ENCODE results near the gene MSLN. TPM values are rescaled to one million over a fixed set of nuclear protein-coding genes. Genes with fewer than 3 reads are reported as not detected.

The MSLN gene
- total and polyA plus RNA-seq, 2 donors (not counting 3 experiments of a cell fraction or from before 2014, with no cell fraction given), result not detected

- intact Hi-C loops (cut with micrococcal nuclease), result no loop called here
These were observed 469 bp upstream of the MSLN start for GRCh38 chr16:760065-760464.

More at GRCh38 chr16:760065-760464, 469 bp upstream of the MSLN start:
- H3K9me3 ChIP-seq (replicated peaks; ENCODE audit: control insufficient read depth, insufficient read depth, low read length), result no peaks in the 10 kb centered on the region
- no peaks in the 10 kb centered on the region for H3K36me3 ChIP-seq (ENCODE audit: control insufficient read depth in 2 of 2, extremely low read depth in 1 of 2, insufficient read depth in 2 of 2, low read length in 2 of 2)
- CTCF ChIA-PET, result interaction anchor here (0.8 to 1.0 kb wide), 2 partner anchors 11 to 297 kb away, joined by 4 read pairs; no protein-coding TSS in a partner anchor
- H3K9me1 ChIP-seq (replicated peaks; ENCODE audit: control insufficient read depth, extremely low read depth, insufficient read depth, low read length), result no peaks in the 10 kb centered on the region
- no peaks in the 10 kb centered on the region for H3K4me1 ChIP-seq (ENCODE audit: control insufficient read depth, extremely low read depth, insufficient read depth, low read length)
- H2AFZ ChIP-seq (ENCODE audit: low read depth, low read length), result no peak overlapping the region
- TF ChIP-seq GATA2 (IDR thresholded peaks at IDR 0.05; ENCODE audit: insufficient read depth, insufficient read length, low read depth, low read length) (no peak), CTCF (IDR thresholded peaks at IDR 0.05; ENCODE audit: extremely low read depth in 1 of 2, insufficient read depth in 1 of 2, low read depth in 1 of 2, low read length in 2 of 2) (no peak), MYC (IDR thresholded peaks at IDR 0.05; ENCODE audit: low read depth, low read length) (no peak), POLR2AphosphoS5 (IDR thresholded peaks at IDR 0.05; ENCODE audit: insufficient read depth, low read depth, low read length) (no peak), EZH2 (IDR thresholded peaks at IDR 0.05; ENCODE audit: borderline replicate concordance, low read depth, low read length, severe bottlenecking) (no peak), FOS (IDR thresholded peaks at IDR 0.05; ENCODE audit: borderline replicate concordance, insufficient read depth, low read length) (no peak), JUN (IDR thresholded peaks at IDR 0.05; ENCODE audit: borderline replicate concordance, insufficient read depth, insufficient read length, low read depth) (no peak)
- H3K9ac ChIP-seq (replicated peaks; ENCODE audit: extremely low read depth, insufficient read depth, low read length), result no peak overlapping the region
- H3K79me2 ChIP-seq (ENCODE audit: control insufficient read depth, insufficient read depth, low read length), result no peaks in the 10 kb centered on the region
- no peak for FAIRE-seq
- no peak for DNase-seq (ENCODE audit: low read depth, low spot score)
- BruUV-seq (replicated peaks), result no TSS peak
- no peak overlapping the region for H3K27ac ChIP-seq (ENCODE audit: insufficient read depth, low read depth, low read length)
- H3K27me3 ChIP-seq (ENCODE audit: control insufficient read depth in 2 of 2, insufficient read depth in 2 of 2, low read length in 2 of 2), result peaks cover 0 to 1% of the 10 kb centered on the region in 2 experiments
- dilution Hi-C loops (cut with MboI; ENCODE audit: extremely low pct_ligation_motif_present, low sequenced_read_pairs), result no loop called here
- H4K20me1 ChIP-seq (replicated peaks; ENCODE audit: control insufficient read depth, extremely low read depth, insufficient read depth, low read length), result no peaks in the 10 kb centered on the region
- no peak overlapping the region for H3K4me3 ChIP-seq (replicated peaks in 1 of 3; ENCODE audit: insufficient read depth in 1 of 3, low read depth in 1 of 3, low read length in 3 of 3)
- POLR2A ChIA-PET, result no interaction called here
- H3K4me2 ChIP-seq (ENCODE audit: insufficient read depth, low read length), result no peak overlapping the region

Measured in endothelial cell of umbilical vein (primary cell).